Lower lobe of right lung (tissue), 2 donors: ENCODE data around the gene TOPORS. TPM values are rescaled to one million over a fixed set of nuclear protein-coding genes. Genes with fewer than 3 reads are reported as not detected.

Experiments
- ATAC-seq, 2 donors: fragments of 200-7000 bp; cut with Tn5 transposase; one replicate each; pipeline ENCODE4 v1.9.1; 2020 to 2022; ENCODE audit warnings: mild to moderate bottlenecking in 2 of 2, moderate library complexity in 2 of 2
- DNase-seq: peaks from one replicate; pipeline ENCODE4 v3.0.0-alpha.2; 2020
- H3K27ac ChIP-seq: fragments of 200-600 bp; one replicate; pipeline ENCODE4 v1.8.0; 2022
- H3K27me3 ChIP-seq: fragments of 200-600 bp; one replicate; pipeline ENCODE4 v1.8.0; 2022; ENCODE audit warnings: low read depth
- H3K36me3 ChIP-seq: fragments of 200-600 bp; one replicate; pipeline ENCODE4 v1.8.0; 2022; ENCODE audit warnings: mild to moderate bottlenecking
- H3K4me1 ChIP-seq: fragments of 200-600 bp; one replicate; pipeline ENCODE4 v1.8.0; 2022
- H3K4me3 ChIP-seq: fragments of 200-600 bp; one replicate; pipeline ENCODE4 v1.8.0; 2022; ENCODE audit warnings: mild to moderate bottlenecking
- H3K9me3 ChIP-seq: fragments of 200-600 bp; one replicate; pipeline ENCODE4 v1.8.0; 2022
- CTCF ChIP-seq: fragments of 200-600 bp; IDR thresholded peaks from one replicate; pipeline ENCODE4 v1.8.0; 2022; ENCODE audit warnings: antibody characterized with exemption, mild to moderate bottlenecking
- intact Hi-C: fragments of 100-400 bp; cut with DNase I; formaldehyde crosslinking; loops from one replicate; pipeline ENCODE4 v1.11.0; 2022
- total RNA-seq: library from RNA; stranded (reverse); fragmentation: NEBNext Ultra II Directional; extraction: Animal tissue kit (Norgen Biotek cat#: 25700); gene quantifications from one replicate; pipeline ENCODE4 v1.2.1, GENCODE V29; 2021
- donor health status: DM: no; HTN: yes; CAD: no; lungs with severe emphysema.

Gene TOPORS
- total RNA-seq, 1 donor from 2014 or later: 15.4 TPM

GRCh38 chr9:32523910-32524309 lies 28.5 kb downstream of the TOPORS start:
- Histone ChIP-seq H3K4me1 (peaks cover 28% of the 10 kb centered on the region), H3K9me3 (no peaks in the 10 kb centered on the region), H3K4me3 (peak overlapping the region; percentile 78), H3K27ac (no peak overlapping the region), H3K27me3 (no peaks in the 10 kb centered on the region), H3K36me3 (no peaks in the 10 kb centered on the region)
- no peak for DNase-seq
- no peak for ATAC-seq
- TF ChIP-seq CTCF: no peak
- intact Hi-C loops: no loop called here

GRCh38 chr9:32518276-32518675 lies 34.1 kb downstream of the TOPORS start:
- intact Hi-C loops: no loop called here
- DNase-seq (no peak), ATAC-seq (no peak)
- no peak overlapping the region for H3K27ac ChIP-seq
- no peak for TF ChIP-seq CTCF
- H3K9me3 ChIP-seq: no peaks in the 10 kb centered on the region
- H3K36me3 ChIP-seq: no peaks in the 10 kb centered on the region
- H3K27me3 ChIP-seq: no peaks in the 10 kb centered on the region
- no peak overlapping the region for H3K4me3 ChIP-seq
- H3K4me1 ChIP-seq: no peaks in the 10 kb centered on the region

GRCh38 chr9:32516241-32516640 lies 36.1 kb downstream of the TOPORS start:
- no peaks in the 10 kb centered on the region for H3K36me3 ChIP-seq
- H3K4me3 ChIP-seq: no peak overlapping the region
- DNase-seq (no peak), ATAC-seq (no peak)
- no peaks in the 10 kb centered on the region for H3K27me3 ChIP-seq
- peaks cover 5% of the 10 kb centered on the region for H3K4me1 ChIP-seq
- H3K9me3 ChIP-seq: no peaks in the 10 kb centered on the region
- H3K27ac ChIP-seq: no peak overlapping the region
- intact Hi-C loops: no loop called here
- no peak for TF ChIP-seq CTCF

GRCh38 chr9:32508728-32509127 lies 43.7 kb downstream of the TOPORS start:
- H3K4me3 ChIP-seq: no peak overlapping the region
- no peaks in the 10 kb centered on the region for H3K27me3 ChIP-seq
- TF ChIP-seq CTCF: no peak
- peaks cover 10% of the 10 kb centered on the region for H3K4me1 ChIP-seq
- no peaks in the 10 kb centered on the region for H3K36me3 ChIP-seq
- no peak overlapping the region for H3K27ac ChIP-seq
- DNase-seq (no peak), ATAC-seq (no peak)
- intact Hi-C loops: no loop called here
- no peaks in the 10 kb centered on the region for H3K9me3 ChIP-seq

- ATAC-seq (no peak), DNase-seq (no peak)
- no peaks in the 10 kb centered on the region for H3K27me3 ChIP-seq
- H3K4me3 ChIP-seq: no peak overlapping the region
- peaks cover 24% of the 10 kb centered on the region for H3K36me3 ChIP-seq
- TF ChIP-seq CTCF: no peak
- H3K27ac ChIP-seq: no peak overlapping the region
- H3K9me3 ChIP-seq: no peaks in the 10 kb centered on the region
- intact Hi-C loops: no loop called here
- no peaks in the 10 kb centered on the region for H3K4me1 ChIP-seq
Measured at GRCh38 chr9:32503008-32503407, 49.4 kb downstream of the TOPORS start.

GRCh38 chr9:32502464-32502863 lies 49.9 kb downstream of the TOPORS start:
- no peaks in the 10 kb centered on the region for H3K4me1 ChIP-seq
- no peak for TF ChIP-seq CTCF
- intact Hi-C loops: no loop called here
- no peak for DNase-seq
- no peak overlapping the region for H3K4me3 ChIP-seq
- no peaks in the 10 kb centered on the region for H3K27me3 ChIP-seq
- peaks cover 30% of the 10 kb centered on the region for H3K36me3 ChIP-seq
- H3K27ac ChIP-seq: no peak overlapping the region
- no peak for ATAC-seq
- no peaks in the 10 kb centered on the region for H3K9me3 ChIP-seq
